ENCODE results near the gene DUS4L. TPM values are rescaled to one million over a fixed set of nuclear protein-coding genes. Genes with fewer than 3 reads are reported as not detected.

Gene DUS4L
- total and polyA plus RNA-seq, 2 donors (not counting 3 experiments of a cell fraction or from before 2014, with no cell fraction given) = 2.5 to 9.6 TPM

- intact Hi-C loops (cut with micrococcal nuclease) (loop anchor here (10.0 kb wide), 1 partner anchor 127 kb away; no protein-coding TSS in a partner anchor), dilution Hi-C loops (cut with MboI; ENCODE audit: extremely low pct_ligation_motif_present, low sequenced_read_pairs) (no loop called here)
- CTCF ChIA-PET = interaction anchor here (1.4 kb wide), 1 partner anchor 10 kb away, joined by 4 read pairs; no protein-coding TSS in a partner anchor
- H4K20me1 ChIP-seq (replicated peaks; ENCODE audit: control insufficient read depth, extremely low read depth, insufficient read depth, low read length) = no peaks in the 10 kb centered on the region
- H3K27me3 ChIP-seq (ENCODE audit: control insufficient read depth in 2 of 2, insufficient read depth in 2 of 2, low read length in 2 of 2) = no peaks in the 10 kb centered on the region
- no peak overlapping the region for H3K9ac ChIP-seq (replicated peaks; ENCODE audit: extremely low read depth, insufficient read depth, low read length)
- no peaks in the 10 kb centered on the region for H3K9me1 ChIP-seq (replicated peaks; ENCODE audit: control insufficient read depth, extremely low read depth, insufficient read depth, low read length)
- no TSS peak for BruUV-seq (replicated peaks)
- H3K9me3 ChIP-seq (replicated peaks; ENCODE audit: control insufficient read depth, insufficient read depth, low read length) = no peaks in the 10 kb centered on the region
- H3K79me2 ChIP-seq (ENCODE audit: control insufficient read depth, insufficient read depth, low read length) = peaks cover 33% of the 10 kb centered on the region
- H3K4me1 ChIP-seq (ENCODE audit: control insufficient read depth, extremely low read depth, insufficient read depth, low read length) = peaks cover 37% of the 10 kb centered on the region
- H3K27ac ChIP-seq (ENCODE audit: insufficient read depth, low read depth, low read length) = no peak overlapping the region
- H2AFZ ChIP-seq (ENCODE audit: low read depth, low read length) = no peak overlapping the region
- H3K4me3 ChIP-seq (replicated peaks in 1 of 3; ENCODE audit: insufficient read depth in 1 of 3, low read depth in 1 of 3, low read length in 3 of 3) = no peak overlapping the region
- H3K4me2 ChIP-seq (ENCODE audit: insufficient read depth, low read length) = no peak overlapping the region
- POLR2A ChIA-PET = no interaction called here
- no peak for FAIRE-seq
- H3K36me3 ChIP-seq (ENCODE audit: control insufficient read depth in 2 of 2, extremely low read depth in 1 of 2, insufficient read depth in 2 of 2, low read length in 2 of 2) = peaks cover 5 to 6% of the 10 kb centered on the region in 2 experiments
- no peak for DNase-seq (ENCODE audit: low read depth, low spot score)
- no peak for TF ChIP-seq GATA2 (IDR thresholded peaks at IDR 0.05; ENCODE audit: insufficient read depth, insufficient read length, low read depth, low read length)
- TF ChIP-seq MYC (IDR thresholded peaks at IDR 0.05; ENCODE audit: low read depth, low read length) = no peak
- TF ChIP-seq JUN (IDR thresholded peaks at IDR 0.05; ENCODE audit: borderline replicate concordance, insufficient read depth, insufficient read length, low read depth) = no peak
- TF ChIP-seq POLR2A (IDR thresholded peaks at IDR 0.05; ENCODE audit: low read depth, low read length) = no peak
- no peak for TF ChIP-seq POLR2AphosphoS5 (IDR thresholded peaks at IDR 0.05; ENCODE audit: insufficient read depth, low read depth, low read length)
- no peak for TF ChIP-seq MAX (IDR thresholded peaks at IDR 0.05; ENCODE audit: insufficient read depth, insufficient read length)
- no peak for TF ChIP-seq CTCF (IDR thresholded peaks at IDR 0.05; ENCODE audit: extremely low read depth in 1 of 2, insufficient read depth in 1 of 2, low read depth in 1 of 2, low read length in 2 of 2)
- TF ChIP-seq EZH2 (IDR thresholded peaks at IDR 0.05; ENCODE audit: borderline replicate concordance, low read depth, low read length, severe bottlenecking) = no peak
- TF ChIP-seq FOS (IDR thresholded peaks at IDR 0.05; ENCODE audit: borderline replicate concordance, insufficient read depth, low read length) = no peak
Measured at GRCh38 chr7:107591421-107591820, 27.6 kb downstream of the DUS4L start.

All from endothelial cell of umbilical vein (primary cell).